Neural cell (in vitro differentiated cells): ENCODE data around the gene FA2H. TPM values are rescaled to one million over a fixed set of nuclear protein-coding genes. Genes with fewer than 3 reads are reported as not detected.

ENCODE experiments used
- H2AFZ ChIP-seq: fragments of 200-600, 300-800 bp; sonication (generic), shearing (Covaris generic); 2 replicates; pipeline ENCODE4 v1.6.0; 2014; ENCODE audit warnings: low read depth, mild to moderate bottlenecking, antibody characterized with exemption, low read length, moderate library complexity
- H3F3A ChIP-seq: fragments of 200-600 bp; shearing (Covaris generic); 2 replicates; pipeline ENCODE4 v1.6.1; 2016; ENCODE audit warnings: mild to moderate bottlenecking, moderate library complexity, mixed read lengths, antibody characterized with exemption, low read length; ENCODE audit not compliant: insufficient read depth, poor library complexity, severe bottlenecking
- H3K27ac ChIP-seq: fragments of 200-600, 300-800 bp; sonication (generic), shearing (Covaris generic); 2 replicates; pipeline ENCODE4 v1.5.1; 2014; ENCODE audit warnings: mild to moderate bottlenecking, low read length, moderate library complexity
- H3K27me3 ChIP-seq: fragments of 300-800, 200-600 bp; sonication (generic), shearing (Covaris generic); 2 replicates; pipeline ENCODE4 v1.6.0; 2014; ENCODE audit warnings: mild to moderate bottlenecking, low read depth, low read length, moderate library complexity; ENCODE audit not compliant: insufficient read depth
- H3K36me3 ChIP-seq: fragments of 300-800, 200-600 bp; sonication (generic), shearing (Covaris generic); 2 replicates; pipeline ENCODE4 v1.5.1; 2014; ENCODE audit warnings: mild to moderate bottlenecking, antibody characterized with exemption, low read length, moderate library complexity; ENCODE audit not compliant: insufficient read depth
- H3K4me2 ChIP-seq: fragments of 300-800, 200-600 bp; sonication (generic), shearing (Covaris generic); 2 replicates; pipeline ENCODE4 v1.6.0; 2014; ENCODE audit warnings: mild to moderate bottlenecking, low read length
- H3K4me3 ChIP-seq: fragments of 300-800, 200-600 bp; sonication (generic), shearing (Covaris generic); 2 replicates; pipeline ENCODE4 v1.5.1; 2014; ENCODE audit warnings: mild to moderate bottlenecking, low read length, moderate library complexity
- H3K79me2 ChIP-seq: fragments of 200-600 bp; shearing (Covaris generic); replicated peaks from 2 replicates; pipeline ENCODE4 v1.6.0; 2014; ENCODE audit warnings: mild to moderate bottlenecking, low read length, moderate library complexity; ENCODE audit not compliant: insufficient read depth
- H3K9ac ChIP-seq: fragments of 300-800, 200-600 bp; sonication (generic), shearing (Covaris generic); 2 replicates; pipeline ENCODE4 v1.6.1; 2016; ENCODE audit warnings: mild to moderate bottlenecking, low read length, mixed read lengths
- H3K9me2 ChIP-seq: fragments of 200-600 bp; shearing (Covaris generic); 2 replicates; pipeline ENCODE4 v1.6.1; 2016; ENCODE audit warnings: mild to moderate bottlenecking, low read length, mixed read lengths; ENCODE audit not compliant: insufficient read depth
- H3K9me3 ChIP-seq: fragments of 200-600, 300-800 bp; sonication (generic), shearing (Covaris generic); 2 replicates; pipeline ENCODE4 v1.6.1; 2016; ENCODE audit warnings: mild to moderate bottlenecking, mixed run types, low read length, moderate library complexity, mixed read lengths
- H4K20me1 ChIP-seq: fragments of 200-600 bp; shearing (Covaris generic); 2 replicates; pipeline ENCODE4 v1.6.1; 2016; ENCODE audit warnings: mild to moderate bottlenecking, mixed run types; ENCODE audit not compliant: insufficient read depth
- EP300 ChIP-seq: fragments of 450-650 bp; conservative IDR thresholded peaks from 2 replicates; pipeline ENCODE4 v1.6.1; 2014; ENCODE audit warnings: antibody characterized with exemption, mild to moderate bottlenecking, moderate library complexity; ENCODE audit not compliant: poor library complexity, severe bottlenecking
- EZH2 ChIP-seq: fragments of 200-600, 300-800 bp; shearing (Covaris generic), sonication (generic); IDR thresholded peaks from 2 replicates; pipeline ENCODE4 v1.6.1; 2014; ENCODE audit warnings: antibody characterized with exemption, low read length, borderline replicate concordance, mild to moderate bottlenecking; ENCODE audit not compliant: insufficient read depth, poor library complexity, severe bottlenecking
- MXI1 ChIP-seq: fragments of 450-650 bp; conservative IDR thresholded peaks from 2 replicates; pipeline ENCODE4 v1.6.1; 2014; ENCODE audit warnings: antibody characterized with exemption, mild to moderate bottlenecking; ENCODE audit not compliant: poor library complexity, severe bottlenecking
- POLR2AphosphoS5 ChIP-seq: IDR thresholded peaks from 2 replicates; pipeline ENCODE4 v1.6.1; 2012
- RAD21 ChIP-seq: fragments of 450-650 bp; conservative IDR thresholded peaks from 2 replicates; pipeline ENCODE4 v1.6.1; 2014; ENCODE audit warnings: antibody characterized with exemption, mild to moderate bottlenecking, moderate library complexity
- REST ChIP-seq: IDR thresholded peaks from 2 replicates; pipeline ENCODE4 v1.6.1; 2012; ENCODE audit warnings: borderline replicate concordance
- SMC3 ChIP-seq: fragments of 450-650 bp; conservative IDR thresholded peaks from 2 replicates; pipeline ENCODE4 v1.6.1; 2014; ENCODE audit warnings: antibody characterized with exemption, mild to moderate bottlenecking, moderate library complexity; ENCODE audit not compliant: poor library complexity
- TAF1 ChIP-seq: IDR thresholded peaks from 2 replicates; pipeline ENCODE4 v1.6.1; 2012; ENCODE audit warnings: low read depth
- polyA plus RNA-seq: library from polyadenylated mRNA; depleted of rRNA; stranded (reverse); fragments of >200 nt; gene quantifications from 2 replicates; pipeline ENCODE4 v1.2.3, GENCODE V29; 2014
- TF ChIP-seq, protein P1 (sequence below): fragments of 450-650 bp; IDR thresholded peaks from 2 replicates; pipeline ENCODE4 v1.5.1; 2014; ENCODE audit warnings: antibody characterized with exemption, mild to moderate bottlenecking, moderate library complexity; ENCODE audit not compliant: poor library complexity, severe bottlenecking

Gene FA2H
- polyA plus RNA-seq, 1 donor from 2014 or later: not detected

DNA sequence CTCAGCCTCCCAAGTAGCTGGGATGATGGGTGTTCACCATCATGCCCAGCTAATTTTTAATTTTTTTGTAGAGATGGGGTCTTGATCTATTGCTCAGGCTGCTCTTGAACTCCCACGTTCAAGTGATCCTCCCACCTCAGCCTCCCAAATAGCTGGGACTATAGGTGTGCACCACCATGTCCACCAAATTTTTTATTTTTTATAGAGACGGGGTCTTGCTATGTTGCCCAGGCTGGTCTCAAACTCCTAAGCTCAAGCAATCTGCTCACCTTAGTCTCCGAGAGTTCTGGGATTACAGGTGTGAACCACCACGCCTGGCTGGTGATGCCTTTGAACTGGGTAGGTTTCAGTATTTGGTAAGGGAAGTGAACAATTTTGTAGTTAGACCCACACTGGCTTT is 30.1 kb downstream of the FA2H start:
- Histone ChIP-seq H3K4me3 (no peak overlapping the region), H3F3A (no peaks in the 10 kb centered on the region), H3K36me3 (no peaks in the 10 kb centered on the region), H4K20me1 (no peaks in the 10 kb centered on the region), H3K9me2 (no peaks in the 10 kb centered on the region), H3K9me3 (no peaks in the 10 kb centered on the region), H3K27ac (no peak overlapping the region), H3K27me3 (no peaks in the 10 kb centered on the region), H2AFZ (no peak overlapping the region), H3K4me2 (no peak overlapping the region), H3K9ac (no peak overlapping the region), H3K79me2 (no peaks in the 10 kb centered on the region)
- TF ChIP-seq EP300 (no peak), EZH2 (no peak), TAF1 (no peak), MXI1 (no peak), POLR2AphosphoS5 (no peak), SMC3 (no peak), RAD21 (no peak), REST (no peak)
- TF ChIP-seq, protein P1, sequence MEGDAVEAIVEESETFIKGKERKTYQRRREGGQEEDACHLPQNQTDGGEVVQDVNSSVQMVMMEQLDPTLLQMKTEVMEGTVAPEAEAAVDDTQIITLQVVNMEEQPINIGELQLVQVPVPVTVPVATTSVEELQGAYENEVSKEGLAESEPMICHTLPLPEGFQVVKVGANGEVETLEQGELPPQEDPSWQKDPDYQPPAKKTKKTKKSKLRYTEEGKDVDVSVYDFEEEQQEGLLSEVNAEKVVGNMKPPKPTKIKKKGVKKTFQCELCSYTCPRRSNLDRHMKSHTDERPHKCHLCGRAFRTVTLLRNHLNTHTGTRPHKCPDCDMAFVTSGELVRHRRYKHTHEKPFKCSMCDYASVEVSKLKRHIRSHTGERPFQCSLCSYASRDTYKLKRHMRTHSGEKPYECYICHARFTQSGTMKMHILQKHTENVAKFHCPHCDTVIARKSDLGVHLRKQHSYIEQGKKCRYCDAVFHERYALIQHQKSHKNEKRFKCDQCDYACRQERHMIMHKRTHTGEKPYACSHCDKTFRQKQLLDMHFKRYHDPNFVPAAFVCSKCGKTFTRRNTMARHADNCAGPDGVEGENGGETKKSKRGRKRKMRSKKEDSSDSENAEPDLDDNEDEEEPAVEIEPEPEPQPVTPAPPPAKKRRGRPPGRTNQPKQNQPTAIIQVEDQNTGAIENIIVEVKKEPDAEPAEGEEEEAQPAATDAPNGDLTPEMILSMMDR: no peak

GRCh38 chr16:74743668-74744299 is 30.8 kb downstream of the FA2H start:
- H3K9me3 ChIP-seq: no peaks in the 10 kb centered on the region
- no peak overlapping the region for H3K9ac ChIP-seq
- TF ChIP-seq MXI1: no peak
- H3K27me3 ChIP-seq: no peaks in the 10 kb centered on the region
- no peak overlapping the region for H3K27ac ChIP-seq
- H2AFZ ChIP-seq: no peak overlapping the region
- no peaks in the 10 kb centered on the region for H4K20me1 ChIP-seq
- no peaks in the 10 kb centered on the region for H3K79me2 ChIP-seq
- H3K4me3 ChIP-seq: no peak overlapping the region
- no peak overlapping the region for H3K4me2 ChIP-seq
- H3K36me3 ChIP-seq: no peaks in the 10 kb centered on the region
- no peaks in the 10 kb centered on the region for H3K9me2 ChIP-seq
- H3F3A ChIP-seq: no peaks in the 10 kb centered on the region
